NCI-H748 (cell line): Measurements from ENCODE around the gene HIGD2B.
"Not testable (repeated sequence)": the region's sequence is repeated elsewhere in the genome, so short reads cannot be mapped to it uniquely, and the experiment has no call there.

Source experiments
- DNase-seq: peaks from one replicate; lab custom pipeline; 2025; ENCODE audit not compliant: unreplicated experiment; lab: John Stamatoyannopoulos, UW

Gene HIGD2B

DNA sequence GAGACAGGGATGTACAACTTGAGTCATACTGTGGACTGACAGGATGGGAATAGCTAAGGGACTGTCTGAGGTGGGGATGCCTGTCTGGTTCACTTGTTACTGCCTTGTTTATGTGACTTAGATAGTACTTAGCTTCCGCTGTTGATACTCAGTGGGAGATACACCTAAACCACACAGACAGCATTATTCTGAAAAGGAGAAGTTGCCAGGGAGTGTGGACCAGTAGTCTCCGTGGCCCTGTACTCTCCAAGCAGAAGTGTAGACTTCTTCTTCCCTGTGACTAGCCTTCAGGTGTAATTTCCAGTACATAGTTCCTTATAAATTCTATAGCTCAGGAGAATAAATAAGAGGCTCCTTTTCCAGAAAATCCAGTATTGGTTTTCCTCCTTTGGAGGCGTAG, 5.1 kb downstream of the HIGD2B start:
- no peak for DNase-seq

- DNase-seq: no peak
Measured at GRCh38 chr15:72676838-72677237, 9.1 kb downstream of the HIGD2B start.

DNA sequence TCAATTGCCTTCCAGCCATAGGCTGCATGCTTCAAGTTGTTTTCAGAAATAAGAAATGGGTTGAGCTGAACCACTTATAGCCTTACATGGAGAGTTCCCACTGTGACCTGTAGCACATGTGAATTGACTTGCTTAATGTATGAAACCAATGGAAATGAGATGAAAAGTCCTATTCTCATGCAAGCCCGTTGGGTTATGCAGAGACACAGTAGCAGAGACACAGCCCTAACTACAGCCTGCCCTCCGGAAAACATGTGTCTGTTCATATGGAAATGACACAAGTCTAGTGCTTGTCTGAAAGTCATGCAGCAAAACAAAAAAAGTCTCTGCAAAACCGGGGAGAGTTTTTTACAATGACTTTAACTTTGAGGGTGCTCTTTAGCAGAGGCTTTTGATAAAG, 14.5 kb downstream of the HIGD2B start:
- DNase-seq: no peak

- DNase-seq: not testable (repeated sequence)
Measured at GRCh38 chr15:72670656-72671352, 15.2 kb downstream of the HIGD2B start.

DNA sequence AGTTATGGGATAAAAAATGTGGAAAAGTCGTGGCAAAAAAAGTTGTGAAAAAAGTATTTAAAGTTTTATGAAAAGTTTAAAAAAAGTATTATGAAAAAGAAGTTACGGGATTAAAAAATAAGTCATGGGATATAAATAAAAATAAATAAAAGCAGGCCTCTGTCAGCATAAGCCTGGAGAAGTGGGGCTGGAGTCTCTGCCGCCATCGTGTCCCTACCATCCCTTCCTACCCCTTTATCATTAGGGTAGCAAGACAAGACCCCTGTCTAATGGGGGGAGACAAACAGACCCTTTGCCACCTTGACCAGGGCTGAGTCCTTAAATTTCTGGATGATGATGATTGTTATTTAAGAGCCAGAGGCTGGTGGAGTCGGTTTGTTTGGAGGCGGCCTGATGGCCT, 16.2 kb downstream of the HIGD2B start:
- DNase-seq: not testable (repeated sequence)

GRCh38 chr15:72665706-72666105, 20.3 kb downstream of the HIGD2B start:
- DNase-seq: not testable (repeated sequence)

DNA sequence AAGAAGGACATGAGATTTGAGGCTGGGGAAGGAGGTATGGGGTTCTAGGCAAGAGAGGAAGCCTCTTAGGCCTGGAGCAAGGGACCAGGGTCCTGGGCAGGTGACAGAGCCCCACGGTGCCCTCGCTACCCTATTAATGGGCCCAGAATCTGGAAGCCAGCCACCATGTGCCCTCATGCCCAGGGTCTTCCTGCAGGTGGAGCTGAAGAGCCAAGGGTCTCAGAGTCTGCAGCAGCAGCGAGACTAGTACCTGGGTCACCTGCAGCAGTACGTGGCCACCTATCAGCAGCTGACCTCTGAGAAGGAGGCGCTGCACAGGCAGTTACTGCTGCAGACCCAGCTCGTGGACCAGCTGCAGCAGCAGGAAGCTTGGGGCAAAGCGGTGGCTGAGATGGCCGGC, 22.1 kb downstream of the HIGD2B start:
- DNase-seq: not testable (repeated sequence)

GRCh38 chr15:72661081-72661480, 24.9 kb downstream of the HIGD2B start:
- not testable (repeated sequence) for DNase-seq

DNA sequence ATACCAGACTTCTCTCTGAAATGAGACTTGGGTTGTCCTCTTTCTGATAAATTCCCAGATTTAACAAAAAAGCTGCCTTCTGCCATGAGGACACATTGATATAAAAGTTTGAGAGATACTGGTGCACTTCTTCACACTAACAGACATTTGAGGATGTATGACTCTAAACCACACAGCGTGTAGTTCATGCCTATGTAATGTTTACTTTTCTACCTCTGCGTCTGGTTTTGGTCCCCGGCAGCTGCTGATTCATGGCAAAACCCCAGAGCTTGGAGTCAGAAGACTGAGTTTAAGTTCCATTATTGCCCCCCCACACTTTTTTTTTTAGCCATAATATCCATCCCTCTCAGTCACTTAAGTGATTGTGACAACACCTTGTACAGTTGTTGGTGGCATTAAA, 30.0 kb downstream of the HIGD2B start:
- not testable (repeated sequence) for DNase-seq

DNA sequence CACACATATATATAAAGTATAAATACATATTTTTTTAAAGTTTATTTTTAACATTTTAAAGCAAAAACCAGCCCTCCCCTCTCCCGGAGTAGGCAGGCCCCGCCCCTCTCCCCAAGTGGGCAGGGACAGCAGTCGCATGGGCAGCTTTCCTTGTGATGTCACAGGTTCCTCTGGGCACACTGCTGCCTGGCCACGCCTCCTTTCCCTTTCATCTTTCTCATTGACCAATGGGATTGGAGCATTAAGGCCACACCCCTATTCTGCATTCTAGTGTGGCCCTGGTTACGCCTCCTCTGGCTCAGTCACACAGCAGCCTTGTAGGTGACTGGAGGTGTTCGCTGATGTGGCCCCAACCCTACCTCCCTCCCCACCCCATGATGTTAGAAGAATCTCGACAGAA, 31.6 kb downstream of the HIGD2B start, which contains the start of gene GOLGA6B:
GOLGA6B (plus strand) TSS at position 301 of the 400 bp plus-strand sequence; CDS start at position 342, 41 bp downstream.
- not testable (repeated sequence) for DNase-seq

DNA sequence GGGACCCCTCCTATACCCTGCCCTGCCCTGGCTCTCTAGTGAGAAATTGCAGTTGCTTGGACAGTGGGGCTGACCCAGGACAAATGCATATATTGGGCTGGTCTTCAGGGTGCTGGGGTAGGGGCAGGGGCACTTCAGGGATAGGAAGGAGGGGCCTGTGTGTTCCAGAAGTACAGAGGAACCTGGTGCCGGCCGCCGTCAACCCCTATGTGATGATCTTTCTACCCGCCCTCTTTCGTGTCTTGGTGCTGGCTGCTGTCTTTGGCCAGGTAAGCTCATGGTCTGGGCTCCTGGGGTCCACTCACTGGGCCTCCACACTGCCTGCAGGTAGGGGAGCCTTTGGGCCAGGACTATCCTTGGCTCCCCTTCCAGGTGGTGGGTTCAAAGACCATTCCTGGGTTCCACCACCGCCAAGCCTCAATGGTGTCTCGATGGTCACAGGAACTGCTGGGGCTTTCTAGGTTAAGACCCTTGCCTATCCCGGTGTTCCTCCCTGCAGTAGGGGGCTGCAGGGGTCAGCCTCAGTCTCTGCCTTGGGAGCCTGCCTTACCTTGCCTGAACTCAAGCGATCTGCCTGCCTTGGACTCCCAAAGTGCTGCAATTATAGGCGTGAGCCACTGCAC, 37.2 kb downstream of the HIGD2B start:
- DNase-seq: not testable (repeated sequence)

GRCh38 chr15:72642271-72642670, 43.7 kb downstream of the HIGD2B start:
- DNase-seq: not testable (repeated sequence)

GRCh38 chr15:72639759-72640483, 46.1 kb downstream of the HIGD2B start:
- DNase-seq: not testable (repeated sequence)

GRCh38 chr15:72636519-72637282, 49.3 kb downstream of the HIGD2B start:
- not testable (repeated sequence) for DNase-seq

DNA sequence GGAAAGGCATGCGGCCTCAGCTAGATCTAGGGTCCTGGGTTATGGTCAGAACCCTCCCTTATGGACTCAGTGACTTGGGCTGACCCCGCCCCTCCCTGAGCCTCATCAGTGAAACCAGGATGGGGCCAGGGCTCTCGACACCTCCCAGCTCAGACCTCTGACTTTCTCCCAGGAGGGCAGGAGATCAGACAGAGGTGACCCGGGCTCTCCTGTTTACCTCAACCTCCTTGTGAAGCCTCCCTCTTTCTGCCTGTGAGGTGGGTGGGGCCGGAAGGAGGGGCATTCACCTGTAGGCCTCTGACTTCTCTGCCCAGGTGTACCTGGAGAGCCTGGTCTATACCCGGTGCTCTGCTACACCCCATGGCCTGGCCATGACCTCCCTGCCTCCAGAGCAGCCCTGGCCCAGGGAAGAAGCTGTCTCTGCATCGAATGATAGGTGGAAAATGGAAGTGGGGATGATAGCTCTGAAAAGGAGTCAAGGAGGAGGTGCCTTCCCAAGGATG, 56.9 kb downstream of the HIGD2B start:
- DNase-seq: not testable (repeated sequence)

- not testable (repeated sequence) for DNase-seq
Measured at GRCh38 chr15:72628249-72629067, 57.5 kb downstream of the HIGD2B start.

- DNase-seq: not testable (repeated sequence)
Measured at GRCh38 chr15:72626153-72626552, 59.8 kb downstream of the HIGD2B start.
